Sigmoid colon (tissue), 3 donors: ENCODE results near the gene TMEM138.

Experiments used
- CTCF ChIP-seq, 4 experiments: fragments of 450-650 bp in 3 of 4; fragments of 200-600 bp in 1 of 4; IDR thresholded peaks; one replicate each; pipeline ENCODE4 v1.5.1; 2016 to 2019; ENCODE audit warnings: antibody characterized with exemption in 4 of 4, mild to moderate bottlenecking in 3 of 4, moderate library complexity in 2 of 4
- POLR2A ChIP-seq, 2 donors: fragments of 450-650 bp; IDR thresholded peaks; one replicate each; pipeline ENCODE4 v1.6.1; 2016; ENCODE audit warnings: antibody characterized with exemption in 2 of 2, mild to moderate bottlenecking in 2 of 2, moderate library complexity in 2 of 2

GRCh38 chr11:61345170-61345610, 17.0 kb upstream of the TMEM138 start:
- TF ChIP-seq CTCF (IDR thresholded peaks at IDR 0.05) = no peak
- no peak for TF ChIP-seq POLR2A (IDR thresholded peaks at IDR 0.05)
